ENCODE measurements around the gene SEZ6L2. TPM values are rescaled to one million over a fixed set of nuclear protein-coding genes. Genes with fewer than 3 reads are reported as not detected.

The SEZ6L2 gene
- total and polyA plus RNA-seq, 2 of the 8 experiments (the other 6 are each of a cell fraction or from before 2014, with no cell fraction given), result 43.5 to 47.7 TPM

- H3K4me3 ChIP-seq (ENCODE audit: extremely low read depth in 1 of 4, insufficient read depth in 2 of 4, low read depth in 3 of 4, low read length in 4 of 4), result no peak overlapping the region
- no peak overlapping the region for H3K4ac ChIP-seq (replicated peaks; ENCODE audit: insufficient read length, low read depth, low read length)
- peaks cover 0 to 9% (median under 1%) of the 10 kb centered on the region in 4 experiments; a peak in 4 of 8 replicates for H3K36me3 ChIP-seq (ENCODE audit: control insufficient read depth in 2 of 4, insufficient read depth in 4 of 4, low read length in 3 of 4)
- H3K4me1 ChIP-seq (replicated peaks in 1 of 4; ENCODE audit: control insufficient read depth in 3 of 4, insufficient read depth in 4 of 4, low read length in 3 of 4), result peaks cover 0 to 8% (median 0%) of the 10 kb centered on the region in 4 experiments; a peak in 2 of 7 replicates
- H3K27me3 ChIP-seq (replicated peaks in 1 of 4; ENCODE audit: control insufficient read depth in 3 of 4, extremely low read depth in 1 of 4, insufficient read depth in 3 of 4, low read length in 3 of 4), result no peaks in the 10 kb centered on the region
- no peak overlapping the region for H4K8ac ChIP-seq (ENCODE audit: extremely low read depth, insufficient read depth, low read length)
- no peak overlapping the region for H3K9ac ChIP-seq (replicated peaks in 1 of 4; ENCODE audit: extremely low read depth in 1 of 4, low read depth in 3 of 4, low read length in 3 of 4)
- no peak overlapping the region for H2BK5ac ChIP-seq (ENCODE audit: low read depth, low read length)
- H3K79me1 ChIP-seq (ENCODE audit: low read depth, low read length), result no peaks in the 10 kb centered on the region
- H2BK120ac ChIP-seq (replicated peaks; ENCODE audit: low read depth, low read length), result no peak overlapping the region
- FAIRE-seq (no peak), DNase-seq (ENCODE audit: low read depth in 1 of 2, low spot score in 2 of 2) (no peak)
- H3K56ac ChIP-seq (replicated peaks; ENCODE audit: insufficient read length, low read depth, low read length), result no peak overlapping the region
- ChIA-PET POLR2A (ENCODE audit: partially characterized antibody) (interaction anchor here (0.6 to 4.3 kb wide), 5 partner anchors 11 to 419 kb away, joined by 3 to 25 read pairs (median 4); partner anchors contain the start of gene TAOK2), CTCF (ENCODE audit: partially characterized antibody) (interaction anchor here (0.8 to 1.5 kb wide), 5 partner anchors 13 to 74 kb away, joined by 3 to 5 read pairs (median 4); partner anchors contain the start of gene SEZ6L2)
- no peak overlapping the region for H2BK20ac ChIP-seq (ENCODE audit: low read length)
- H3K23me2 ChIP-seq (ENCODE audit: low read depth, low read length), result peaks cover 11% of the 10 kb centered on the region; the same call in 1 of the 2 replicates
- H3K14ac ChIP-seq (ENCODE audit: insufficient read length), result no peak overlapping the region
- H3K27ac ChIP-seq (ENCODE audit: low read depth, low read length), result no peak overlapping the region
- H3K4me2 ChIP-seq (ENCODE audit: insufficient read depth in 1 of 2, low read depth in 2 of 2, low read length in 2 of 2), result no peak overlapping the region
- peaks cover 0 to 5% of the 10 kb centered on the region in 2 experiments; a peak in 1 of 4 replicates for H3K79me2 ChIP-seq (ENCODE audit: control insufficient read depth in 1 of 2, insufficient read depth in 2 of 2, low read length in 2 of 2)
- no peak overlapping the region for H2AFZ ChIP-seq (ENCODE audit: low read length)
- no peak overlapping the region for H2BK12ac ChIP-seq (ENCODE audit: low read depth, low read length)
- TF ChIP-seq MAX (IDR thresholded peaks at IDR 0.05), result no peak
- TF ChIP-seq GTF2F1 (IDR thresholded peaks at IDR 0.05; ENCODE audit: borderline replicate concordance, low read depth, low read length), result no peak
- TF ChIP-seq BACH1 (IDR thresholded peaks at IDR 0.05; ENCODE audit: low read length), result no peak
- no peak for TF ChIP-seq CEBPB (IDR thresholded peaks at IDR 0.05; ENCODE audit: low read depth, low read length)
- TF ChIP-seq CTBP2 (IDR thresholded peaks at IDR 0.05; ENCODE audit: borderline replicate concordance, insufficient read depth, insufficient read length, low read length), result no peak
- TF ChIP-seq BRCA1 (IDR thresholded peaks at IDR 0.05; ENCODE audit: low read depth, low read length), result no peak
- TF ChIP-seq SUZ12 (IDR thresholded peaks at IDR 0.05; ENCODE audit: low read length), result no peak
- TF ChIP-seq TBP (IDR thresholded peaks at IDR 0.05; ENCODE audit: low read depth, low read length), result no peak
- TF ChIP-seq TAF1 (IDR thresholded peaks at IDR 0.05; ENCODE audit: low read depth, low read length), result no peak
- no peak for TF ChIP-seq RXRA (IDR thresholded peaks at IDR 0.05; ENCODE audit: insufficient read depth, low read depth, low read length)
- no peak for TF ChIP-seq KDM1A (IDR thresholded peaks at IDR 0.05; ENCODE audit: borderline replicate concordance, low read length)
- TF ChIP-seq E2F6 (IDR thresholded peaks at IDR 0.05), result no peak
- TF ChIP-seq POU5F1 (IDR thresholded peaks at IDR 0.05; ENCODE audit: low read depth, low read length), result no peak
- WGBS, 2 experiments (ENCODE audit: extremely low coverage in 1 of 2, insufficient coverage in 1 of 2, insufficient read length in 1 of 2, insufficient replicate concordance in 2 of 2, low coverage in 1 of 2, low lambda C conversion rate in 2 of 2, missing lambda C conversion rate in 1 of 2), result 94% methylated on average over 2 of the region's 2 CpGs; no CpG with 5 or more reads in 1 of the 2 experiments
- no peak overlapping the region for H2BK15ac ChIP-seq (ENCODE audit: low read length)
- no peaks in the 10 kb centered on the region for H3K9me3 ChIP-seq (ENCODE audit: insufficient read depth in 2 of 2, low read depth in 1 of 2, low read length in 1 of 2)
- H2AK5ac ChIP-seq (ENCODE audit: low read depth, low read length), result no peak overlapping the region
- H4K91ac ChIP-seq (replicated peaks; ENCODE audit: insufficient read length, low read length), result no peak overlapping the region
- H4K5ac ChIP-seq (ENCODE audit: insufficient read length, low read depth, low read length), result no peak overlapping the region
- no peak overlapping the region for H3K23ac ChIP-seq (ENCODE audit: insufficient read length)
- H3K18ac ChIP-seq (ENCODE audit: extremely low read depth, low read length), result no peak overlapping the region
- peaks cover 3% of the 10 kb centered on the region in 2 experiments for H4K20me1 ChIP-seq (replicated peaks in 1 of 2; ENCODE audit: control insufficient read depth in 1 of 2, insufficient read depth in 2 of 2, low read length in 2 of 2)
These were observed 23.0 kb upstream of the SEZ6L2 start for GRCh38 chr16:29922326-29922725.
